GM23248 (cell line): Measurements from ENCODE around the gene TEX44.

Source experiments
- EZH2 ChIP-seq: fragments of 200-600 bp; sonication (generic); IDR thresholded peaks from 2 replicates; pipeline ENCODE4 v1.6.1; 2018; ENCODE audit warnings: antibody characterized with exemption, mild to moderate bottlenecking; ENCODE audit not compliant: insufficient read depth, poor library complexity, severe bottlenecking
- EZH2phosphoT487 ChIP-seq: fragments of 200-600 bp; sonication (generic); IDR thresholded peaks from 2 replicates; pipeline ENCODE4 v1.6.1; 2018; ENCODE audit warnings: antibody characterized with exemption, moderate library complexity, mild to moderate bottlenecking, low read depth; ENCODE audit not compliant: insufficient read depth

DNA sequence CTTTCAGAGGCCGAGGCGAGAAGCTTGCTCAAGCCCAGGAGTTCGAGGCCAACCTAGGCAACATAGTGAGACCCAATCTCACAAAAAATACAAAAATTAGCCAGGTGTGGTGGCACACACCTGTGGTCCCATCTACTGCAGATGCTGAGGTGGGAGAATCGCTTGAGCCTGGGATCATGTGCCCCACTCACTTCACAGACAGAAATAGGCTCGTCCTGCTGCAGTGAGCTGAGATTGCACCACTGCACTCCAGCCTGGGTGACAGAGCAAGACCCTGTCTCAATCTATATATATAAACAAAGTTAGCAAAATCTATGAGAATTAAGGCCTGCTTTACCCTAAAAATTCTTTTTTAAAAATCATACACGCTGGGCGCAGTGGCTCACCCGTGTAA, 50.8 kb downstream of the TEX44 start:
- TF ChIP-seq EZH2 (no peak), EZH2phosphoT487 (no peak)
